ENCODE measurements around the gene VMP1. TPM values are rescaled to one million over a fixed set of nuclear protein-coding genes. Genes with fewer than 3 reads are reported as not detected.

The VMP1 gene
- total and polyA plus RNA-seq, 2 donors (not counting 1 experiment from before 2014, with no cell fraction given) = 125 to 235 TPM

- Histone ChIP-seq H3K4me3 (replicated peaks in 1 of 4; ENCODE audit: control extremely low read depth in 1 of 4, insufficient read depth in 1 of 4, low read depth in 3 of 4, low read length in 4 of 4) (peak overlapping the region in 3 of 4 experiments; percentile 6 to 46 (median 38)), H3K9me3 (ENCODE audit: control insufficient read depth, insufficient read depth, low read depth, low read length) (no peaks in the 10 kb centered on the region), H3K4me2 (ENCODE audit: extremely low read depth, insufficient read depth, low read length) (peak overlapping the region; percentile 66), H3K27me3 (ENCODE audit: control insufficient read depth, insufficient read depth, low read length) (no peaks in the 10 kb centered on the region), H3K27ac (ENCODE audit: insufficient read depth, low read length) (peak overlapping the region; percentile 97), H2AFZ (ENCODE audit: low read length) (no peak overlapping the region), H3K4me1 (ENCODE audit: control insufficient read depth, extremely low read depth, insufficient read depth, low read length) (peaks cover 37% of the 10 kb centered on the region), H3K9ac (ENCODE audit: insufficient read depth, low read length) (peak overlapping the region; percentile 69), H4K20me1 (ENCODE audit: control insufficient read depth, extremely low read depth, insufficient read depth, low read length) (no peaks in the 10 kb centered on the region), H3K79me2 (ENCODE audit: control insufficient read depth, insufficient read depth, low read length) (peaks cover 14% of the 10 kb centered on the region), H3K36me3 (ENCODE audit: control insufficient read depth, insufficient read depth, low read length) (no peaks in the 10 kb centered on the region)
- TF ChIP-seq EZH2 (IDR thresholded peaks at IDR 0.05; ENCODE audit: low read length, missing control alignments) = no peak
- no peak for TF ChIP-seq CTCF (conservative IDR thresholded peaks at IDR 0.05 in 1 of 2, IDR thresholded peaks at IDR 0.05 in 1 of 2; ENCODE audit: low read depth in 1 of 2, low read length in 2 of 2)
- DNase-seq (ENCODE audit: low read depth in 2 of 2) = peak; percentile 53 to 82
Observed at GRCh38 chr17:59830007-59830630, 122.7 kb downstream of the VMP1 start.

GRCh38 chr17:59830846-59831486 lies 123.5 kb downstream of the VMP1 start:
- H2AFZ ChIP-seq (ENCODE audit: low read length) = no peak overlapping the region
- TF ChIP-seq CTCF (conservative IDR thresholded peaks at IDR 0.05 in 1 of 2, IDR thresholded peaks at IDR 0.05 in 1 of 2; ENCODE audit: low read depth in 1 of 2, low read length in 2 of 2) = no peak
- TF ChIP-seq EZH2 (IDR thresholded peaks at IDR 0.05; ENCODE audit: low read length, missing control alignments) = no peak
- peaks cover 35% of the 10 kb centered on the region for H3K4me1 ChIP-seq (ENCODE audit: control insufficient read depth, extremely low read depth, insufficient read depth, low read length)
- H3K36me3 ChIP-seq (ENCODE audit: control insufficient read depth, insufficient read depth, low read length) = no peaks in the 10 kb centered on the region
- H3K9ac ChIP-seq (ENCODE audit: insufficient read depth, low read length) = no peak overlapping the region
- H3K4me3 ChIP-seq (replicated peaks in 1 of 4; ENCODE audit: control extremely low read depth in 1 of 4, insufficient read depth in 1 of 4, low read depth in 3 of 4, low read length in 4 of 4) = no peak overlapping the region
- peaks cover 16% of the 10 kb centered on the region for H3K79me2 ChIP-seq (ENCODE audit: control insufficient read depth, insufficient read depth, low read length)
- no peaks in the 10 kb centered on the region for H4K20me1 ChIP-seq (ENCODE audit: control insufficient read depth, extremely low read depth, insufficient read depth, low read length)
- peak overlapping the region; percentile 97 for H3K27ac ChIP-seq (ENCODE audit: insufficient read depth, low read length)
- no peaks in the 10 kb centered on the region for H3K27me3 ChIP-seq (ENCODE audit: control insufficient read depth, insufficient read depth, low read length)
- no peaks in the 10 kb centered on the region for H3K9me3 ChIP-seq (ENCODE audit: control insufficient read depth, insufficient read depth, low read depth, low read length)
- H3K4me2 ChIP-seq (ENCODE audit: extremely low read depth, insufficient read depth, low read length) = peak overlapping the region; percentile 13
- DNase-seq (ENCODE audit: low read depth in 2 of 2) = peak in 1 of 2 donors; percentile 15

- peak in 1 of 2 donors; percentile 95 for DNase-seq (ENCODE audit: low read depth in 2 of 2)
- H3K79me2 ChIP-seq (ENCODE audit: control insufficient read depth, insufficient read depth, low read length) = peaks cover 13% of the 10 kb centered on the region
- no peak overlapping the region for H3K4me2 ChIP-seq (ENCODE audit: extremely low read depth, insufficient read depth, low read length)
- TF ChIP-seq CTCF (conservative IDR thresholded peaks at IDR 0.05 in 1 of 2, IDR thresholded peaks at IDR 0.05 in 1 of 2; ENCODE audit: low read depth in 1 of 2, low read length in 2 of 2) (no peak), EZH2 (IDR thresholded peaks at IDR 0.05; ENCODE audit: low read length, missing control alignments) (no peak)
- H3K36me3 ChIP-seq (ENCODE audit: control insufficient read depth, insufficient read depth, low read length) = no peaks in the 10 kb centered on the region
- H3K27me3 ChIP-seq (ENCODE audit: control insufficient read depth, insufficient read depth, low read length) = no peaks in the 10 kb centered on the region
- H3K4me3 ChIP-seq (replicated peaks in 1 of 4; ENCODE audit: control extremely low read depth in 1 of 4, insufficient read depth in 1 of 4, low read depth in 3 of 4, low read length in 4 of 4) = no peak overlapping the region
- H3K27ac ChIP-seq (ENCODE audit: insufficient read depth, low read length) = no peak overlapping the region
- no peak overlapping the region for H2AFZ ChIP-seq (ENCODE audit: low read length)
- H3K9me3 ChIP-seq (ENCODE audit: control insufficient read depth, insufficient read depth, low read depth, low read length) = no peaks in the 10 kb centered on the region
- peaks cover 26% of the 10 kb centered on the region for H3K4me1 ChIP-seq (ENCODE audit: control insufficient read depth, extremely low read depth, insufficient read depth, low read length)
- no peaks in the 10 kb centered on the region for H4K20me1 ChIP-seq (ENCODE audit: control insufficient read depth, extremely low read depth, insufficient read depth, low read length)
- H3K9ac ChIP-seq (ENCODE audit: insufficient read depth, low read length) = no peak overlapping the region
Observed at GRCh38 chr17:59832883-59833379, 125.5 kb downstream of the VMP1 start.
